GM23338 (cell line): Measurements from ENCODE around the gene ZNF497. TPM values are rescaled to one million over a fixed set of nuclear protein-coding genes. Genes with fewer than 3 reads are reported as not detected.
A peak's percentile ranks its signal among the peaks of the same experiment; 100 is the strongest.

ENCODE experiments used
- ATAC-seq: fragments of 200-7000 bp; cut with Tn5 transposase; 3 replicates; pipeline ENCODE4 v1.9.1; 2020
- DNase-seq: peaks from one replicate; pipeline ENCODE4 v3.0.0-alpha.2; 2015; ENCODE audit warnings: low spot score
- H2AFZ ChIP-seq: fragments of 200-600 bp; sonication (generic); 2 replicates; pipeline ENCODE4 v1.8.0; 2016; ENCODE audit warnings: antibody characterized with exemption, mild to moderate bottlenecking, moderate library complexity
- H3F3A ChIP-seq: fragments of 200-600 bp; sonication (generic); replicated peaks from 2 replicates; pipeline ENCODE4 v1.8.0; 2017; ENCODE audit warnings: antibody characterized with exemption, mixed run types, low read depth
- H3K27ac ChIP-seq: fragments of 200-600 bp; sonication (generic); 2 replicates; pipeline ENCODE4 v1.6.1; 2016; ENCODE audit warnings: low read depth
- H3K27me3 ChIP-seq: fragments of 200-600 bp; sonication (generic); 2 replicates; pipeline ENCODE4 v1.8.0; 2016; ENCODE audit warnings: mild to moderate bottlenecking, mixed run types, moderate library complexity; ENCODE audit not compliant: insufficient read depth
- H3K36me3 ChIP-seq: fragments of 200-600 bp; sonication (generic); 2 replicates; pipeline ENCODE4 v1.8.0; 2016; ENCODE audit warnings: mild to moderate bottlenecking; ENCODE audit not compliant: insufficient read depth
- H3K4me1 ChIP-seq: fragments of 200-600 bp; sonication (generic); 2 replicates; pipeline ENCODE4 v1.8.0; 2016; ENCODE audit warnings: mild to moderate bottlenecking, moderate library complexity; ENCODE audit not compliant: insufficient read depth
- H3K4me2 ChIP-seq: fragments of 200-600 bp; sonication (generic); 2 replicates; pipeline ENCODE4 v1.7.1; 2017; ENCODE audit warnings: mixed run types
- H3K4me3 ChIP-seq: fragments of 200-600 bp; sonication (generic); 2 replicates; pipeline ENCODE4 v1.6.1; 2016; ENCODE audit warnings: mixed run types
- H3K79me2 ChIP-seq: fragments of 200-600 bp; sonication (generic); replicated peaks from 2 replicates; pipeline ENCODE4 v1.8.0; 2017; ENCODE audit warnings: mild to moderate bottlenecking; ENCODE audit not compliant: insufficient read depth
- H3K9me2 ChIP-seq: fragments of 200-600 bp; sonication (generic); 2 replicates; pipeline ENCODE4 v1.8.0; 2017; ENCODE audit not compliant: insufficient read depth
- H4K20me1 ChIP-seq: fragments of 200-600 bp; sonication (generic); replicated peaks from 2 replicates; pipeline ENCODE4 v1.8.0; 2017; ENCODE audit warnings: mild to moderate bottlenecking; ENCODE audit not compliant: insufficient read depth
- H3K27ac Mint-ChIP-seq: 2 replicates; pipeline ENCODE4 v1.8.0; 2020; ENCODE audit warnings: inconsistent platforms, mild to moderate bottlenecking, moderate library complexity, mixed read lengths
- H3K27me3 Mint-ChIP-seq: 3 replicates; pipeline ENCODE4 v1.8.0; 2022; ENCODE audit warnings: low read depth, mild to moderate bottlenecking, moderate library complexity, mixed read lengths, inconsistent platforms; ENCODE audit not compliant: insufficient read depth, poor library complexity
- H3K36me3 Mint-ChIP-seq: 3 replicates; pipeline ENCODE4 v1.8.0; 2021; ENCODE audit warnings: low read depth, mild to moderate bottlenecking, inconsistent platforms, moderate library complexity, mixed read lengths
- H3K4me1 Mint-ChIP-seq: 3 replicates; pipeline ENCODE4 v1.8.0; 2020; ENCODE audit warnings: mild to moderate bottlenecking, inconsistent platforms, mixed read lengths
- H3K4me3 Mint-ChIP-seq: 3 replicates; pipeline ENCODE4 v1.8.0; 2021; ENCODE audit warnings: moderate library complexity, mild to moderate bottlenecking, inconsistent platforms, mixed read lengths
- H3K9me3 Mint-ChIP-seq: 3 replicates; pipeline ENCODE4 v1.8.0; 2020; ENCODE audit warnings: moderate library complexity, mild to moderate bottlenecking, inconsistent platforms, mixed read lengths
- CREB1 ChIP-seq: fragments of 250-450 bp; sonication (Bioruptor Pico); IDR thresholded peaks from 2 replicates; pipeline ENCODE4 v1.5.0; 2020; ENCODE audit warnings: low read depth, mild to moderate bottlenecking, moderate library complexity
- CTCF ChIP-seq, 2 experiments: fragments of 200-600 bp in 1 of 2; sonication (generic) in 1 of 2; conservative IDR thresholded peaks; 2 replicates each; pipeline versions ENCODE4 v1.5.1 to v1.6.1; 2016 to 2017; ENCODE audit warnings: antibody characterized with exemption in 2 of 2, low read depth in 2 of 2, mild to moderate bottlenecking in 2 of 2, moderate library complexity in 1 of 2
- EZH2phosphoT487 ChIP-seq: fragments of 200-600 bp; sonication (generic); IDR thresholded peaks from one replicate; pipeline ENCODE4 v1.8.1; 2018; ENCODE audit warnings: antibody characterized with exemption; ENCODE audit not compliant: unreplicated experiment
- JUNB ChIP-seq: IDR thresholded peaks from one replicate; pipeline ENCODE4 v1.6.1; 2016; ENCODE audit warnings: antibody characterized with exemption; ENCODE audit not compliant: unreplicated experiment
- NANOG ChIP-seq: IDR thresholded peaks from 2 replicates; pipeline ENCODE4 v1.6.1; 2016; ENCODE audit warnings: antibody characterized with exemption, borderline replicate concordance
- POLR2AphosphoS5 ChIP-seq: IDR thresholded peaks from 2 replicates; pipeline ENCODE4 v1.6.1; 2016; ENCODE audit warnings: antibody characterized with exemption, low read depth
- REST ChIP-seq: IDR thresholded peaks from one replicate; pipeline ENCODE4 v1.6.1; 2018; ENCODE audit warnings: antibody characterized with exemption; ENCODE audit not compliant: unreplicated experiment
- STAT1 ChIP-seq: IDR thresholded peaks from one replicate; pipeline ENCODE4 v1.6.1; 2016; ENCODE audit warnings: antibody characterized with exemption; ENCODE audit not compliant: unreplicated experiment
- ZNF114 ChIP-seq: fragments of 250-450 bp; sonication (Bioruptor Pico); IDR thresholded peaks from 2 replicates; pipeline ENCODE4 v1.5.0; 2020; ENCODE audit warnings: mild to moderate bottlenecking, moderate library complexity
- ZNF331 ChIP-seq: fragments of 250-450 bp; sonication (Bioruptor Pico); IDR thresholded peaks from 2 replicates; pipeline ENCODE4 v1.5.0; 2020; ENCODE audit warnings: low read depth, mild to moderate bottlenecking, moderate library complexity
- polyA plus RNA-seq: library from polyadenylated mRNA; unstranded; fragments of >200 nt; fragmentation: Nextera tagmentation; extraction: Ambion mirVana; gene quantifications from 2 replicates; pipeline ENCODE4 v1.2.1, GENCODE V29; 2016
- total RNA-seq: library from RNA; depleted of rRNA; stranded (reverse); fragments of >200 nt; shearing (Covaris generic); gene quantifications from 2 replicates; pipeline ENCODE4 v1.2.3, GENCODE V29; 2014

ZNF497 gene
- total and polyA plus RNA-seq, 2 experiments from 2014 or later, result 0.44 to 2.0 TPM

DNA sequence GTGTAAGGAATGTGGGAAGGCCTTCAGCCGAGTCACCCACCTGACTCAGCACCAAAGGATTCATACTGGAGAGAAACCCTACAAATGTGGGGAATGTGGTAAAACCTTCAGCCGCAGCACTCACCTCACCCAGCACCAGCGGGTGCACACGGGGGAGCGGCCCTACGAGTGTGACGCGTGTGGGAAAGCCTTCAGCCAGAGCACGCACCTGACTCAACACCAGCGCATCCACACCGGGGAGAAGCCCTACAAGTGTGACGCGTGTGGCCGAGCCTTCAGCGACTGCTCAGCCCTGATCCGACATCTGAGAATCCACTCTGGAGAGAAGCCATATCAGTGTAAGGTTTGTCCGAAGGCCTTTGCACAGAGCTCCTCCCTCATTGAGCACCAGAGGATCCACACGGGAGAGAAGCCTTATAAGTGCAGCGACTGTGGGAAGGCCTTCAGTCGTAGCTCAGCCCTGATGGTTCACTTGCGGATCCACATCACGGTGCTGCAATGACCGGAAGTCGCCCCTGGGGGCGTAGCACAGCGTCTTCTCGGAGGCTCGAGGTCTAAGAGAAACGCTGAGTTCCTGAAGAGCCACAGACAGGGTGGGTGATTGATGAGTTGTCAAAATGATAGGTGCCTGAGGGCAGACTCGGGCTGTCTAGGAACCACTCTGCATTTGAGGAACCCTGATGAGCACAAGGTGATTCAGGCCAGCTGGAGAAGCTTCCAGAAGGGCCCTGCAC lies 23.6 kb downstream of the ZNF497 start:
- Histone ChIP-seq H3K4me2 (no peak overlapping the region), H3K27ac (no peak overlapping the region), H3K4me1 (no peaks in the 10 kb centered on the region), H3K9me2 (no peaks in the 10 kb centered on the region), H4K20me1 (no peaks in the 10 kb centered on the region; the same call in 1 of the 2 replicates), H3F3A (no peaks in the 10 kb centered on the region), H2AFZ (no peak overlapping the region), H3K79me2 (no peaks in the 10 kb centered on the region), H3K36me3 (no peaks in the 10 kb centered on the region), H3K27me3 (no peaks in the 10 kb centered on the region), H3K4me3 (no peak overlapping the region)
- peaks cover 3% of the 10 kb centered on the region; the same call in 1 of the 3 replicates for H3K9me3 Mint-ChIP-seq
- H3K27me3 Mint-ChIP-seq, result peaks cover 3% of the 10 kb centered on the region
- DNase-seq, result peak; percentile 71
- no peaks in the 10 kb centered on the region; the same call in 2 of the 3 replicates for H3K4me1 Mint-ChIP-seq
- TF ChIP-seq CTCF (conservative IDR thresholded peaks at IDR 0.05; ENCODE audit: low read depth in 2 of 2) (peak; percentile 60 to 63), STAT1 (no peak), EZH2phosphoT487 (no peak)
- peak; percentile 98 for ATAC-seq
- peaks cover 28% of the 10 kb centered on the region for H3K36me3 Mint-ChIP-seq
- H3K27ac Mint-ChIP-seq, result no peak overlapping the region
- H3K4me3 Mint-ChIP-seq, result no peak overlapping the region

- Histone ChIP-seq H3K4me2 (no peak overlapping the region), H4K20me1 (peaks cover 2% of the 10 kb centered on the region; the same call in 1 of the 2 replicates), H3K9me2 (no peaks in the 10 kb centered on the region), H2AFZ (no peak overlapping the region), H3K4me1 (no peaks in the 10 kb centered on the region), H3K36me3 (no peaks in the 10 kb centered on the region), H3F3A (no peaks in the 10 kb centered on the region), H3K27me3 (no peaks in the 10 kb centered on the region), H3K27ac (no peak overlapping the region), H3K4me3 (no peak overlapping the region), H3K79me2 (no peaks in the 10 kb centered on the region)
- Mint-ChIP-seq H3K4me3 (no peak overlapping the region), H3K27ac (no peak overlapping the region), H3K27me3 (peaks cover 3% of the 10 kb centered on the region), H3K4me1 (no peaks in the 10 kb centered on the region; the same call in 2 of the 3 replicates), H3K36me3 (peaks cover 28% of the 10 kb centered on the region), H3K9me3 (peaks cover 3% of the 10 kb centered on the region; the same call in 1 of the 3 replicates)
- DNase-seq, result no peak
- no peak for ATAC-seq
- TF ChIP-seq CREB1 (CRISPR knock-in tag) (no peak), STAT1 (no peak), NANOG (no peak), POLR2AphosphoS5 (no peak), JUNB (no peak), CTCF (conservative IDR thresholded peaks at IDR 0.05; ENCODE audit: low read depth in 2 of 2) (no peak), REST (no peak), ZNF114 (CRISPR knock-in tag) (no peak), ZNF331 (CRISPR knock-in tag) (no peak), EZH2phosphoT487 (no peak)
These were observed 24.2 kb downstream of the ZNF497 start for GRCh38 chr19:58338336-58338735.
